Ovary (tissue), 9 donors: ENCODE results near the gene ITPR3. TPM values are rescaled to one million over a fixed set of nuclear protein-coding genes. Genes with fewer than 3 reads are reported as not detected.

ENCODE experiments used
- DNase-seq, 5 donors: peaks; one replicate each; pipeline ENCODE4 v3.0.0-alpha.2; 2019 to 2020
- H3K27ac ChIP-seq, 2 donors: fragments of 200-600 bp; one replicate each; pipeline versions ENCODE4 v1.5.1 to v1.8.0; 2019 to 2022
- H3K27me3 ChIP-seq: fragments of 200-600 bp; one replicate; pipeline ENCODE4 v1.8.0; 2022
- H3K36me3 ChIP-seq: fragments of 200-600 bp; sonication (generic); one replicate; pipeline ENCODE4 v1.5.1; 2019
- H3K4me1 ChIP-seq: one replicate; pipeline ENCODE4 v1.8.1; 2013; ENCODE audit warnings: mild to moderate bottlenecking, moderate library complexity; ENCODE audit not compliant: insufficient read depth
- H3K4me3 ChIP-seq: fragments of 200-600 bp; sonication (generic); one replicate; pipeline ENCODE4 v1.5.1; 2017
- H3K9me3 ChIP-seq, 2 donors: fragments of 200-600 bp in 1 of 2; sonication (generic) in 1 of 2; one replicate each; pipeline versions ENCODE4 v1.5.1 to v1.8.1; 2013 to 2019; ENCODE audit warnings: mild to moderate bottlenecking in 1 of 2, moderate library complexity in 1 of 2
- CTCF ChIP-seq, 3 donors: fragments of 450-650 bp in 2 of 3; fragments of 200-600 bp in 1 of 3; IDR thresholded peaks; one replicate each; pipeline versions ENCODE4 v1.5.1 to v1.8.0; 2016 to 2022; ENCODE audit warnings: antibody characterized with exemption in 3 of 3, mild to moderate bottlenecking in 1 of 3
- EP300 ChIP-seq: sonication (generic); formaldehyde crosslinking; IDR thresholded peaks from one replicate; pipeline ENCODE4 v1.6.1; 2017; ENCODE audit warnings: antibody characterized with exemption
- POLR2A ChIP-seq: fragments of 450-650 bp; IDR thresholded peaks from one replicate; pipeline ENCODE4 v1.6.1; 2017; ENCODE audit warnings: antibody characterized with exemption, mild to moderate bottlenecking, moderate library complexity
- WGBS, 3 donors: extraction: QIAGEN DNeasy Blood & Tissue Kit in 1 of 3; methylation state at CpG; one replicate each; pipeline versions ENCODE4 v1.1.5 to v1.1.7; 2013 to 2017; 5-methylcytosine and 5-hydroxymethylcytosine counted together
- intact Hi-C, 4 donors: fragments of 100-400 bp; cut with DNase I; formaldehyde crosslinking; loops; one replicate each; pipeline versions ENCODE4 v1.11.0 to v1.15.1; 2022 to 2023
- polyA plus RNA-seq, 2 donors: library from polyadenylated mRNA; stranded (reverse); fragments of 200-250 nt in 1 of 2; fragments of 350-450 nt in 1 of 2; fragmentation: Illumina TruSeq in 1 of 2; extraction: RNeasy Lipid Tissue Mini Kit (QIAGEN cat#74804) in 1 of 2; gene quantifications; one replicate each; pipeline ENCODE4 v1.2.3, GENCODE V29; 2013 to 2014
- total RNA-seq, 7 donors: library from RNA; depleted of rRNA in 2 of 7; stranded (reverse); fragments of >200 nt in 2 of 7; fragmentation: NEBNext Ultra II Directional in 3 of 7; extraction: Animal tissue kit (Norgen Biotek cat#: 25700) in 3 of 7; gene quantifications; one replicate each; pipeline versions ENCODE4 v1.1.0 to v1.2.4, GENCODE V29; 2016 to 2023
- donor health status: DM: no; HTN: no; CAD: no; lungs with moderate emphysema.
- donor health status: DM: no; HTN: no; CAD: no.
- donor health status: Bipolar disorder and iron deficiency.
- donor health status: DM: yes; HTN: yes; CAD: no.
- donor health status: DM: no; HTN: no; CAD: no.
- donor health status: DM: yes; HTN: yes; CAD: no.

ITPR3 gene
- total and polyA plus RNA-seq, 9 donors, result 3.6 to 31.1 (median 11.7) TPM

GRCh38 chr6:33731035-33731434 lies 109.9 kb downstream of the ITPR3 start:
- no peak for TF ChIP-seq POLR2A
- TF ChIP-seq CTCF (IDR thresholded peaks at IDR 0.05), result no peak
- no peak for TF ChIP-seq EP300
- Histone ChIP-seq H3K4me3 (no peak overlapping the region), H3K27me3 (no peaks in the 10 kb centered on the region), H3K36me3 (no peaks in the 10 kb centered on the region), H3K4me1 (no peaks in the 10 kb centered on the region), H3K27ac (no peak overlapping the region), H3K9me3 (no peaks in the 10 kb centered on the region)
- intact Hi-C loops, result no loop called here
- DNase-seq, result no peak
- 69 to 88% (median 83%) methylated on average over 7 of the region's 7 CpGs for WGBS, 3 donors

- H3K9me3 ChIP-seq, result no peaks in the 10 kb centered on the region
- TF ChIP-seq EP300 (no peak), POLR2A (no peak), CTCF (IDR thresholded peaks at IDR 0.05) (no peak)
- intact Hi-C loops, result no loop called here
- no peak overlapping the region for H3K4me3 ChIP-seq
- no peak overlapping the region for H3K27ac ChIP-seq
- no peaks in the 10 kb centered on the region for H3K36me3 ChIP-seq
- no peak for DNase-seq
- 78 to 90% (median 89%) methylated on average over 8 to 9 of the region's 9 CpGs for WGBS, 3 donors
- H3K4me1 ChIP-seq, result no peaks in the 10 kb centered on the region
- no peaks in the 10 kb centered on the region for H3K27me3 ChIP-seq
Observed at GRCh38 chr6:33731751-33732282, 110.7 kb downstream of the ITPR3 start.

GRCh38 chr6:33732385-33732784 lies 111.3 kb downstream of the ITPR3 start:
- Histone ChIP-seq H3K9me3 (no peaks in the 10 kb centered on the region), H3K27me3 (no peaks in the 10 kb centered on the region), H3K4me3 (no peak overlapping the region), H3K27ac (no peak overlapping the region), H3K36me3 (no peaks in the 10 kb centered on the region), H3K4me1 (no peaks in the 10 kb centered on the region)
- WGBS, 3 donors, result 82 to 93% (median 84%) methylated on average over 5 to 6 of the region's 6 CpGs
- intact Hi-C loops, result no loop called here
- DNase-seq, result no peak
- TF ChIP-seq POLR2A (no peak), CTCF (IDR thresholded peaks at IDR 0.05) (no peak), EP300 (no peak)

- H3K36me3 ChIP-seq, result no peaks in the 10 kb centered on the region
- H3K4me3 ChIP-seq, result no peak overlapping the region
- no peak for TF ChIP-seq CTCF (IDR thresholded peaks at IDR 0.05)
- no peak for TF ChIP-seq POLR2A
- TF ChIP-seq EP300, result no peak
- WGBS, 3 donors, result 84 to 86% (median 85%) methylated on average over 13 of the region's 13 CpGs
- no peak for DNase-seq
- H3K27ac ChIP-seq, result no peak overlapping the region
- intact Hi-C loops, result no loop called here
- H3K9me3 ChIP-seq, result no peaks in the 10 kb centered on the region
- H3K4me1 ChIP-seq, result no peaks in the 10 kb centered on the region
- H3K27me3 ChIP-seq, result no peaks in the 10 kb centered on the region
Observed at GRCh38 chr6:33732817-33733708, 111.9 kb downstream of the ITPR3 start.
